Frontal cortex (tissue), 4 donors: Measurements from ENCODE around the gene KLHL40. TPM values are rescaled to one million over a fixed set of nuclear protein-coding genes. Genes with fewer than 3 reads are reported as not detected.
"Not testable (repeated sequence)": the region's sequence is repeated elsewhere in the genome, so short reads cannot be mapped to it uniquely, and the experiment has no call there.

Experiments used
- DNase-seq, 2 donors: peaks; one replicate each; pipeline ENCODE4 v3.0.0; 2012; ENCODE audit warnings: low spot score in 2 of 2
- FAIRE-seq: peaks from 2 replicates; lab custom pipeline; 2012; peaks lifted over from hg19 to GRCh38; lab: Jason Lieb, UNC
- total RNA-seq: library from RNA; depleted of rRNA; stranded (reverse); fragments of >200 nt; gene quantifications from one replicate; pipeline ENCODE4 v1.2.3, GENCODE V29; 2014
- donor health status: control.
- donor health status: control.
- donor health status: control.

Gene KLHL40
- total RNA-seq, 1 donor from 2014 or later = 0.41 TPM

GRCh38 chr3:42712344-42712648 lies 27.0 kb downstream of the KLHL40 start:
- DNase-seq (no peak), FAIRE-seq (no peak)

- DNase-seq (no peak), FAIRE-seq (no peak)
These were observed 27.5 kb downstream of the KLHL40 start for GRCh38 chr3:42712688-42713372.

GRCh38 chr3:42713747-42714146 lies 28.4 kb downstream of the KLHL40 start:
- DNase-seq = no peak

GRCh38 chr3:42714171-42714852 lies 29.0 kb downstream of the KLHL40 start:
- DNase-seq = no peak
- no peak for FAIRE-seq

More at GRCh38 chr3:42713747-42714146, 28.4 kb downstream of the KLHL40 start:
- no peak for FAIRE-seq

- DNase-seq (no peak), FAIRE-seq (no peak)
These were observed 32.0 kb downstream of the KLHL40 start for GRCh38 chr3:42717306-42717705.

- FAIRE-seq (no peak), DNase-seq (no peak)
These were observed 33.0 kb downstream of the KLHL40 start for GRCh38 chr3:42718338-42718737.

GRCh38 chr3:42719002-42719401 lies 33.7 kb downstream of the KLHL40 start:
- FAIRE-seq (no peak), DNase-seq (no peak)

GRCh38 chr3:42720126-42720525 lies 34.8 kb downstream of the KLHL40 start:
- FAIRE-seq (no peak), DNase-seq (no peak)

GRCh38 chr3:42721690-42722089 lies 36.4 kb downstream of the KLHL40 start:
- FAIRE-seq (peak; percentile 10), DNase-seq (no peak)

GRCh38 chr3:42722442-42722841 lies 37.1 kb downstream of the KLHL40 start:
- FAIRE-seq, DNase-seq: not testable (repeated sequence)

GRCh38 chr3:42723219-42723618 lies 37.9 kb downstream of the KLHL40 start:
- no peak for FAIRE-seq
- DNase-seq = no peak

GRCh38 chr3:42725454-42725853 lies 40.1 kb downstream of the KLHL40 start:
- DNase-seq (no peak), FAIRE-seq (no peak)

GRCh38 chr3:42728056-42728455 lies 42.7 kb downstream of the KLHL40 start:
- DNase-seq (no peak), FAIRE-seq (no peak)

GRCh38 chr3:42728668-42729364 lies 43.5 kb downstream of the KLHL40 start:
- FAIRE-seq (no peak), DNase-seq (no peak)

- DNase-seq = no peak
- no peak for FAIRE-seq
These were observed 44.2 kb downstream of the KLHL40 start for GRCh38 chr3:42729404-42730145.

- DNase-seq = no peak
- FAIRE-seq = no peak
These were observed 45.0 kb downstream of the KLHL40 start for GRCh38 chr3:42730294-42730693.

GRCh38 chr3:42730706-42731420 lies 45.5 kb downstream of the KLHL40 start:
- FAIRE-seq (no peak), DNase-seq (no peak)

- FAIRE-seq = no peak
- DNase-seq = no peak
These were observed 46.3 kb downstream of the KLHL40 start for GRCh38 chr3:42731476-42732195.

GRCh38 chr3:42732196-42732828 lies 47.0 kb downstream of the KLHL40 start:
- DNase-seq = peak; percentile 29 to 51
- peak; percentile 44 for FAIRE-seq
